Measurements from ENCODE around the gene R3HDML.

GRCh38 chr20:44328428-44328827, 8.4 kb upstream of the R3HDML start:
- TF ChIP-seq CTCF (IDR thresholded peaks at IDR 0.05) (no peak), POLR2A (IDR thresholded peaks at IDR 0.05) (no peak)

All from Peyer's patch (tissue), 4 donors.